Sigmoid colon (tissue), 3 donors: ENCODE measurements around the gene PCSK9.

ENCODE experiments used
- CTCF ChIP-seq, 4 experiments: fragments of 450-650 bp in 3 of 4; fragments of 200-600 bp in 1 of 4; IDR thresholded peaks; one replicate each; pipeline ENCODE4 v1.5.1; 2016 to 2019; ENCODE audit warnings: antibody characterized with exemption in 4 of 4, mild to moderate bottlenecking in 3 of 4, moderate library complexity in 2 of 4
- POLR2A ChIP-seq, 2 donors: fragments of 450-650 bp; IDR thresholded peaks; one replicate each; pipeline ENCODE4 v1.6.1; 2016; ENCODE audit warnings: antibody characterized with exemption in 2 of 2, mild to moderate bottlenecking in 2 of 2, moderate library complexity in 2 of 2

GRCh38 chr1:55010194-55010886 lies 29.0 kb upstream of the PCSK9 start:
- TF ChIP-seq CTCF (IDR thresholded peaks at IDR 0.05) (no peak), POLR2A (IDR thresholded peaks at IDR 0.05) (no peak)
